Measurements from ENCODE around the gene CALY.

Gene CALY

GRCh38 chr10:133274751-133275683, 61.7 kb downstream of the CALY start:
- peak; percentile 61 to 64 for DNase-seq (ENCODE audit: low read depth in 2 of 2, low spot score in 1 of 2)

Measured in stimulated activated CD8-positive, alpha-beta memory T cell treated with anti-CD3 and anti-CD28 coated beads, Interleukin-4, amount 100 ng/mL, for 1 hour (primary cell).